Keratinocyte (primary cell): ENCODE measurements around the gene C4orf54.

Experiments used
- CTCF ChIP-seq, 3 experiments: IDR thresholded peaks in 1 of 3; conservative IDR thresholded peaks in 1 of 3; optimal IDR thresholded peaks in 1 of 3; 2 replicates in 2 of 3; 3 replicates in 1 of 3; pipeline versions ENCODE3 to v1.5.1; 2011; ENCODE audit warnings: low read length in 3 of 3, mild to moderate bottlenecking in 3 of 3, moderate library complexity in 2 of 3, control low read depth in 1 of 3, inconsistent platforms in 1 of 3; ENCODE audit not compliant: insufficient read depth in 2 of 3; ENCODE audit errors: extremely low read depth in 1 of 3
- EZH2 ChIP-seq: IDR thresholded peaks from one replicate; pipeline ENCODE4 v1.6.1; 2012; ENCODE audit warnings: inconsistent platforms, mild to moderate bottlenecking, low read length, moderate library complexity

GRCh38 chr4:99642725-99643489, 14.7 kb downstream of the C4orf54 start:
- no peak for TF ChIP-seq EZH2
- TF ChIP-seq CTCF (optimal IDR thresholded peaks at IDR 0.05 in 1 of 3, IDR thresholded peaks at IDR 0.05 in 1 of 3, conservative IDR thresholded peaks at IDR 0.05 in 1 of 3; ENCODE audit: extremely low read depth in 1 of 3, insufficient read depth in 2 of 3, low read length in 3 of 3), result no peak
